SW 1271 (cell line): ENCODE data around the gene ARCN1.
"Not testable (repeated sequence)": the region's sequence is repeated elsewhere in the genome, so short reads cannot be mapped to it uniquely, and the experiment has no call there.

Experiments used
- DNase-seq, 2 experiments: peaks; one replicate each; lab custom pipeline; 2025; lab: John Stamatoyannopoulos, UW

The ARCN1 gene

DNA sequence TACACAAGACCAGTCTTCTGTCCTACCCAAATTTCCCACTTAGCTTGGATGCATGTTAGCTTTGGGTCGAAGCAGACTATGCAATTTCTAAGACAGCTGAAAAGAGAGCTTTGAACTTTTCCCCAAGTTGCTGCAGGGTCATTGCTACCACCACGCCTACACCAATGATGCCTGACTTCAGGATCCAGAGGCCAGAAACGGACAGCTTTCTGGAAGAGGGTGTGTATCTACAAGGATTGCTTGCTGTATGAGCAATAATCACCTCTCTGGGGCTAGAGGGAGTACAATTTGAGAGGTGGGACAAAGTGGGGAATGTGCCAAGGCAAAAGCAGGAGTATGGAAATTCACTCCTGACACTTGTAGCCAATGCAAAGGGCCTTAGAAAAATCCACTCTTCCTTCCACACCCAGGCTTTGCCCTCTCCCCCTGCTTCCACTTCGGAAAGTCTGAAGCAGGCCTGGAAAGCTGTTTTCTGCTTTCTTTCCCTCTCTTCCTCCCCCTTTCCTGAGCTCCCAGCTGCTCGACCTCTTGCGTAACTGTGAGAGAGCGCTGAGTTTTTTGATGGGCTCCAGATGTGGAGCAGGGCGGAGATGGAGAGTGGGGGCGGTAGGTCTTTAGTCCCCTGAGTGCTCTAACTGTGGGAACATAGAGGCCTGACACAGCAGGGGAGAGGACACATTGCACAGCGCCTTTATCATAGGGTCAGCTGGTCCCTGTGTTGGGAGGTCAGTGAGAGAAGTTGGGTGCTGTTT, 33.1 kb downstream of the ARCN1 start:
- DNase-seq, result no peak

DNA sequence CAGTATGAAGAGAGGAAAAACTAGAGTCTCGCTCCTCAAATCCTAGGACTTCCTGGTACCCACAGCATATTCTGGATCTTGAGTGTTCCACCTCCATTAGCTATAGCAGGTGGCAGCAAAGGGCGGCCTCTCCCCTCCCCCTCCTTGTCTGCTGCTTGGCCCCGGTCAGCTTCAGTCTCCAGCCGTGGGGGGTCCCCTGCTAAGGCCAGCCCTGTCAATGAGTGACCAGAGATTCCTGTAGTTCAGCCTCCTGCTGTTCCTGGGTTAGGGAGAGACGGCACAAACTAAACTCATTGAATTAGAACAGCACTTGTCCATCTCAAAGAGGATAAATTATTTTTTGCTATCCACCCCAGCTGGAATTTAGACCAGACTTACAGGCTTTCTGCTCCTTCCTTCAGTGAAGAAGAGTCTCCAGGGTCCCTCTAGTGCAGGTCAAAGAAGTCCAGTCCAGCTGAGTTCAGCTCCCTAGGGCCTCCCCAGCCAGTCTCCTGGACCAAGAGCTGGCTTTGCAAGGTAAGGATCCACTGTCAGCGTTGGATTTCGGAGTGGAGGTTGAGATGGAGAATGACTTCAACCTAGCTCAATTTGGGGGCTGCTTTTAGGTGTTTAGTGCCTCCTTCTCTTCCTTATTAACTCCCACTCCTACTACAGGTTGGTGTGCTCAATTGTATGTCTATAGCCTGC, 34.1 kb downstream of the ARCN1 start:
- DNase-seq, result no peak

DNA sequence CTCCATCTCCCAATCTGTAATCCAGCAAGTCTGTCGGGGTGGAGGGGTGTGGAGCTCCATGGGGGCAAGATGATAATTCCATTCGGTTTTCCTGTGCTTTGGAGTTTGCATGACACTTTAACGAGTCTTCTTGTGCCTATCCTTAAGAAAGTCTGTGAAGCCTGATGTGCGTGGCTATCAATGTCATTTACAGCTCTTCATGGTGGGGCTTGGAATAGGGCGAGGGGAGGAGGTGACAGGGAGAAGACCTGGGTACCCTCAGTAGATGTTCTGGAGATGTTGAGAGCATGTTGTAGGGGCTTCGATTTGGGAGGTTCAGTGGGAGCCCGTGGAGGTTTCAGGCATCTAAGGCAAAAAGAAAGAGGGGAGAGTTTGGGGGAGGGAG, 34.6 kb downstream of the ARCN1 start:
- no peak for DNase-seq

DNA sequence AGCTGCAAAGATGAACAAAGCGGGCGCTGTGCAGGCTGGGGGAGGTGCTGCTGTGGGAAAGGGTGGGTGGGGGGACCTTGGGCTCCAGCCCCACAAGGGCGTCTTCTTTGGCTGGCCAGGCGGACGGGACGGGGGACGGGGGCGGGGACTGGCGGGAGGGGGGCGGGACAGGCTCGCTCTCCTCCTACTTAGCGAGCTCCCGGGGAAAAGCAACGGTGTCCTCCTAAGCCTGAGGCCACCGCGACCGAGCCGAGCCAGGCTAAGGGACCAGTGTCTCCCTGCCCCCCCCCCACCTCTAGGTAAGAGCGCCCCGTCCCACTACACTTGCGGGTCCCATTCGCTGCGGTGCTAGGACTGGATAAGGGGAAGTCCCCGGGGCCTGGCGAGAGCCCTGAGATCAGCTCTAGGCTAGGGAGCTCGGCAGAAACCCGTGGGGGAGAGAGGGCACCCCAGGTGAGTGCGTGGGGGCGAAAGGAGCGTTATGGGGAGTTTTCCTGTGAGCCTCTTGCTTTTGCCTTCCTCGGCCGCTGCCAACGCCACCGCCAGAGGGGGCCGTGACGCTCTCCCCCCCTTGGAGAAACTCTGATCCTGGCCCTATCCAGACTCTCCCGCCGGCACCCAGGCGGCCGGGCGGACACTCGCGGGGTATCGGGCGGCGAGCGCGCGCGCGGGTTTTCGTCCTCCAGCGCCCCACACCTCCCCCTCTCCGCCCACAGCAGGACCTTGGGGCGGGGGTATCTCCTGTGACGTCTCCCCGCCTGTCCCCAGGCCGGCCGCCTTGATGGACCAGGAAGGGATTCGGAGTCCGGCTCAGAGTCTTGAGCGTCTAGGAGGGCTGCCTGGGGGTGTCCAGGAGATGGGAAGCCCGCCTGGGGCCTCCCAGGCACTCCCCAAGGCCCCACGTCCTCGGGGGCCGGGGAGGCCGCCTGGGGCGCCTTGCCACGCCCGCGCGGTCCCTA, 35.5 kb downstream of the ARCN1 start, which contains the start of gene PHLDB1:
TSS of gene PHLDB1 (plus strand) at position 215 of the 959 bp plus-strand sequence. CDS start 6,222 bp downstream, outside the sequence.
- DNase-seq, result peak; percentile 31 to 71

DNA sequence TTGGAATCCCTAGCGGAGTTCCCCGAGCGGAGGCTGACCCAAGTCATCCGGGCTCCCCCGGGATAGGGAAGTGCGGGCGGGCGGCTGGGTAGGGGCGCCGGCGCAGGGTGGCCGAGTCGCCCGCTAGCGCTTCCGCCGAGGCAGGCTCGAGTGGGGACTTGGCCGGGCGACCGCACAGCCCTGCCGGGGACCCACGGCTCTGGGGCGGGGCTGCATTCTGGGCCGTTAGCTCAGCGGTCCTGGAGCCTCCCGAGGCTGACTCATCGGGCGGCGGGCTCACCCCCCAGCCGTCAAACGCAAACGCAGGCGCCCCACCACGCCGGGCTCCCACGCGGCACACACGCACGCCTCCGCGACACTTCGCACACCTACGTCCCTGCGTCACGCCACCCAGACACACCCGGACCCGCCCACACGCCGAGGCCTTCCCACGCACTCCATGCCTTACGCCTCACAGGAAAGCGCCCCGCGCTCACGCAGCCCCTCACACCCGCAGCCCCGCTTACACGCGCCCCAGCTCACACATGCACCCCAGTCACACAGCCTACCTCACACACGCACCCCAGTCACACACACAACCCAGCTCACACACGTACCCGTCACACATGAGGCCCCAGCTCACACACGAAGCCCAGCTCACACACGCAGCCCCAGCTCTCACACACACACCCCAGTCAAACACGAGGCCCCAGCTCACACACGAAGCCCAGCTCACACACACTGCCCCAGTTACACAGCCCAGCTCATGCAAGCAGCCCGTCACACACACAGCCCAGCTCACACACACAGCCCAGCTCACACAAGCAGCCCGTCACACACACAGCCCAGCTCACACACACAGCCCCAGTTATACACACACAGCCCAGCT, 36.4 kb downstream of the ARCN1 start:
- peak; percentile 27 to 49 for DNase-seq

DNA sequence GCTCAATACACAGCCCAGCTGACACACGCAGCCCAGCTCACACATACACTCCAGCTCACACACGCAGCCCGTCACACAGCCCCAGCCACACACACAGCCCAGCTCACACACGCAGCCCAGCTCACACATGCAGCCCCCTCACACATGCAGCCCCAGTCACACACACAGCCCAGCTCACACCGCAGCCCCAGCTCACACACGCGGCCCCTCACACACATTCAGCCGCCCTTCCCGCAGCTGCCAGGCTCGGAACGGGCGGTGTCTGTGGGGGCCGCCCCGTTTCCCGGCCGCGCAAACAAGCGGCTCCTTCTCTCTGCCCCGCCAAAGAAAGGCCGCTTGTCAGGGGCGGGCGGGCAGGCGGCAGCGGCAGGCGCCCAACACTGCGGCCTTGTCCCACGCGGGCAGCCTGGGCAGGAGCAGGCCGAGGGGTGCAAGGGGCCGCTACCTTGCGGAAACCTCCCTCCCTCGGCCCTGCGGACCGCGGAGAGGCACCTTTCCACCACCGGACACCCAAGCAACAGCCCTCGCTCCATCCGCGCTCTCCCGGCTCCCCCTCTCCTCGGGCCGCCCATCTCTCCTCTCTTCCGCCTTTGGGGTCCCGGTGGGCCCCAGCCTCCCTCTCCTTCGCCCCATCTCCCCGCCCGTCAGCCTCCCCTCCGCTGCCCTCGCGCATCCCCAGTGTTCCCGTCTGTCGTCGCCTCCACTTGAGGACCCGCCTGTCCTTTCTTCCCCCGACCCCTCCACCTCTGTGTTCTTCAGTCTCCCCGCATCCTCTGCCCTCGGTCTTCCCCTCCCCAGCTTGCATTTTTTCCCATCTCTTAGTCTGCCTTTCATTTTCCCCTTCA, 37.4 kb downstream of the ARCN1 start:
- no peak for DNase-seq

DNA sequence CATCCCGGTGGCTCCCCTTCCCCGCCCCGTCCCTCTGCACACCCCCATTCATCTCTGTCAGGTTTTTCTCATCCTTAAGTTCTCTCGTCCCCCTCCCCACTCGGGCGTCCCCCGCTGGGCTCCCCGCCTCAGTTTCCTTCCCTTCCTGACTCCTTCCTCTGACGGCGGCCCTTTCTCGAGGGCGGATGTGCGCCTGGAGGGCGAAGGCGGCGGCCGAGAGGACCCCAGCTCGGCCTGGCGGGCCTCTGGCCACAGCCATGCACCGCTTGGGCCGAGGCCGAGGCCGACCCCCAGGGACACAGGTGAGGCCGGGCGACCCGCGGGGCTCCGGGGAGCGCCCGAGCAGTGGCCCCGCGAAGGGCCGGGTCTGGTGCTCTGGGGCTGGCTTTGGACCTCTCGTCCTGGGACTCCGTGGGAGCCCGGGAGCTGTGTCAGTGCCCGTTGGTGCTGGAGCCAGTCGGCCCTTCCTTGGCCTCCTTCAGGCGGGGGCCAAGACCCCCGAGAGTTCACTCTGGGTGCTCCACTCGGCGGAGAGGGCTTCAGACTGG, 38.1 kb downstream of the ARCN1 start:
- DNase-seq, result no peak

DNA sequence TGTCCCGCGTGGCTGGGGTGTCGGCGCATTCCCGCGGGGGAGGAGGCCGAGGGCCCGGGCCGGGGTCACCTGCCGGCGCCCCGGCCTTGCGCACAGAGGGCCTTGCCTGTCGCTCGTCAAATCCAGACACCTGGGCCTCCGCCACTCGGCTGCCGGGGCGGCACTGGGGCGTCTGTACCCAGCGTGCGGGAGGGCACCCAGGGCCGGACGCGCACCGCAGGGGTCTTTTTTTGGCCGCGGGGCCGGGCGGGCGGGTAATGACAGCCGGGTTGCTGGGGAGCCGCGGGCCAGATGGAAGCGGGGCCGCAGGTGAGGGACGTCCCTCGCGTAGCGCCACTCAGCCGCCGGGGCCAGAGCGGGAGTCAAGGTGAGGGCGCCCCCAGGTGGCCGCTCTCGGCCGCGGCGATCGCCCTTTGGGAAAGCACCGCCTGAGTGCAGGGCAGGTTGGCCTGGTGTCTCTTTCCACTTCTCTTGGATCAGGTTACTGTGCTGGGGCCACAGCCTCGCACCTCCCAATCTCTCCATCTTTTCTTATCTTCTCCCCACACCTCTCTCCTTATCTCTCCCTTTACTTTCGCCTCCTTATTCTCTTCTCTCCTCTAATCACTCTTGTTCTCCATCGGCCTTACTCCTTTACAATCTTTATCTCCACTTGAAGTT, 38.7 kb downstream of the ARCN1 start:
- no peak for DNase-seq

DNA sequence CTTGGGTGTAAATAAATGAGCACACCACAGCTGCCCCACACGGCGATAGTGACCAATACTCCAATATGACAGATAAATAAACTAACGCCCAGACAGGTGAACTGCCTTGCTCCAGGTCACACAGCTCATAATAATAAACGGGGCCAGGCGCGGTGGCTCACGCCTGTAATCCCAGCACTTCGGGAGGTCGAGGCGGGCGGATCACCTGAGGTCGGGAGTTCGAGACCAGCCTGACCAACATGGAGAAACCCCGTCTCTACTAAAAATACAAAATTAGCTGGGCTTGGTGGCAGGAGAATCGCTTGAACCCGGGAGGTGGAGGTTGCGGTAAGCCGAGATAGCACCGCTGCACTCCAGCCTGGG, 39.2 kb downstream of the ARCN1 start:
- not testable (repeated sequence) for DNase-seq

DNA sequence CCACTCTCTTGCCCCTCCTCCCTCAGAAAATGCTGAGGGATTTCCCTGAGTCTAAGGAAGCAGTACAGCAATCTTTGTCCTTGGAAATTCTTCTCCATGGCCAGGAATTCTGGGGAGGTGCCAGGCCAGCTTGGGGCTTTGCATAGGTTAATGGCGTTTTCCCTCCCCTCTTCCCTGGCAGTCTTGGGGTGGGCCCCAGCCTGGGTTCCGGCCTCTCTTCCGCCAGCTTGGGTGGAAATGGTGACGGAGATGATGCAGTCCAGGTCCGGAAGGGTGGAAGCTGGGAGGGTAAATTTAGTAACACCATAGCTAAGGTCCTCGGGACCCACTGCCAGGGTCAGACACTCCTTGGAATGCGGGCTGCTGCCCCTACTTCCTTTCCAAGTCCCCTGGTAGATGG, 40.2 kb downstream of the ARCN1 start:
- no peak for DNase-seq

DNA sequence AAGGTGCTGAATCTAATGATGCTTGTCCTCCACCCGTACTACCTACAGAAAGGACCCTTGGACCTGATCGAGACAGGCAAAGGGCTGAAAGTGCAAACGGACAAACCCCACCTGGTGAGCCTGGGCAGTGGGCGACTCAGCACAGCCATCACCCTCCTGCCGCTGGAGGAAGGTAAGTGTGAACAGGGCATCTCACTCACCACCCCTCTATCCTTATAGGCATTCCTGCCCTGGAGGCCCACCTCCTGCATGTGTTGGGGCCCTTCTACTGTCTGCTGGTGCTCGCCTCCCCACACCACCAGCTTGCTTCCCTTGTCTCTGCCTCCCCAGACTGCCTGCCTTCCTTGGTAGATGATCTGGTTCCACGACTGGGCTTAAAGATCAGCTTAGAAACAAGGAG, 42.3 kb downstream of the ARCN1 start:
- DNase-seq, result no peak

DNA sequence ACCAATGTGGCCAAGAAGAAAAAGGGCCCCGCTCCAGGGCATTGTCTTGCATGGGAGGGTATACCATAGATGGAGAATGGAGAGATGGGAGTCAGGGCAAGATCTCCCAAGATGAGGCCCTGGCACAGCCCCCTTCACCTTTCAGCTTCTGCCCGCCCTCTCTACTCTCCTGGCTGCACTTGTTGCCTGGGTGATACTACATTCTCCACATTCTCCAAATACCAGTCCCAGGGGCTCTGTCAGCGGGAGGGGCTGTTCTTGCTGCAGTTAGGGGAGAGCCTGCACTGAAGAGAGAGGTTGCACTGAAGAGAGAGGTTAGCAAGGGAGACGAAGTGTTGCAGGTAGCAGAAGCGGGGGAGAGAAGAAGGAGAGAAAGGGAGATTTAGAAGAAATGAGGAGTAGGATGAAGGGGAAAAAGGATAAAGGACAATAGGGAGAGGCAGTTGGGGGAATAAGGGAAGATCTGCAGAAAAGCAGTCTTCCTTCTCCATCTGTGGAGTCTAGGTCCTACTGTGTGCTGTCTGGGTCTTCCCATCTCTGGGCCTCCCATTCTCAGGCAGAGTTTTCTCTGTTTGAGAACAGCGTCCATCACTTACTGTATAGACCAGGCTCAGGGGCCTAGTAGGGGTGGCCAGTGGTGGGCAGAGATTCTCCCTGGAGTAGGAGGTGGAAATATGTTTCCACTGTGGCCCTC, 43.2 kb downstream of the ARCN1 start:
- peak in 1 of 2 experiments; percentile 30 for DNase-seq

DNA sequence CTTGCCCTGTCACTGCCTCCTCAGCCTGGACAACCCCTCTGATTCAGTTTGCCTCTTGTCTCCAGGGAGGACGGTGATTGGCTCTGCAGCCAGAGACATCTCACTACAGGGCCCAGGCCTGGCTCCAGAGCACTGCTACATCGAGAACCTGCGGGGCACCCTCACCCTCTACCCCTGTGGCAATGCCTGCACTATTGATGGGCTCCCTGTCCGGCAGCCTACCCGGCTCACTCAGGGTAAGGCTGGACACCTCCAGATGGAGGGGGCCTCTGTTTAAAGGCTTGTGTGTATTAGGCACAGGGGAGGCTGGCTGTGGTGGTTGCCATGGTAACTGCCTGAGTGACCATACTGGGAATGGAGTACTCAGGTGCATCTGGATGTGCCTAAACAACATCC, 43.8 kb downstream of the ARCN1 start:
- no peak for DNase-seq

DNA sequence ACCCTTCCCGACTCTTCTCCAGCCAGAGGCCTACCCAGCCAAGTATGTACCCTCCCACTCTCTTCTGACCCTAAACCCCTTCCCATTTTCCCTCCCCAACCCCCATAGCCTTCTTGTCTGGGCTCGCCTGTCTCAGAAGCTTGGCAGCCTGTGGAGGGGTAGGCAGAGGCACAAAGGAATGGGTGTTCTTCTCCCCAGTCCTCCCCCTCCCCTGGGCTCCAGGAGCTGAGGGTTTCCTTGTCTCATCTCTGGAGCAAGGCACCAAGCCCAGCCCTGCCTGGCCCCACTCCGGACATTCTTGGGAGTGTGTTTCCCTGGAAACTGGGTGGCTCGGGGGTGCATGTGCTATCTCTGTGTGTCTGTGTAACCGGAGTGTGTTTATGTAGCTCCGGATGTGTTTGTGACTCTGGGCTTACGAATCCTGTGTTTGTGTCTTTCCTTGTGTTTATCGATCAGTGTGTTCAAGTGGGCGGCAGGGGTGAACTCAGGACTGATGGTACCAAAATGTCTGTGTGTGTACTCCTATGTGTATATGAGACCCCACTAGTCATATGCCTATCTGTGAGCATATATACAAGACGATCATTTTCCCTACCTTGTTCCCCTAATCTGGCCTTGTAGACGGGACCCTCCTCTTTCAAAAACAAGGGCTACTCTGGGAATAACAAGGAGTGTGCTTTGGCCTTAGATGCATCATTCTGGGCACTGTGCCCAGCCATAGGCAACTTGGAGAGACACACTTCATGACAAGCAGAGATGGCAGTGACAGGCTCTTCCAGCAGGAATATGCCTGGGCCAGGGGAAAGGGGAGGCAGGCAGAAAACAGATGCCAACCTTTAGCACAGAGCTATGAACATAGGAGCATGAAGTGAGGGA, 46.1 kb downstream of the ARCN1 start:
- no peak for DNase-seq

DNA sequence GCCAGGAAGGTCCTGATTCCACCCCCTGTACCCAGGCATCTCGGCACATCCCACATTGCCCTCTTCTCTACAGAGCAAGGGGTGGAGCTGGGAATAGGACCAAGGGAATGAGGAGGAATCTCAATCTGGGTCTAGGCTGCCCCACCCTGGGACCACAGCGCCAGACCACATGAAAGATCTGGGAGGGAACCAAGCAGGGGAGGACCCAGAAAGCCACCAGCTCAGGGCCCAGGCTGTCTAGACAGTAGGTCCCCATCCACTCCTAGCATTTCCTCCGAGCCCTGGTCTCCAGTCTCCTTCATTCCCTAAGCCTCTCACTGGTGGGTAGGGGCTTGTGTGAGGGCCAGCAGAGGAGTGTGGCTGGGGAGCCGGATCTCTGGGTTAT, 46.8 kb downstream of the ARCN1 start:
- DNase-seq, result no peak

DNA sequence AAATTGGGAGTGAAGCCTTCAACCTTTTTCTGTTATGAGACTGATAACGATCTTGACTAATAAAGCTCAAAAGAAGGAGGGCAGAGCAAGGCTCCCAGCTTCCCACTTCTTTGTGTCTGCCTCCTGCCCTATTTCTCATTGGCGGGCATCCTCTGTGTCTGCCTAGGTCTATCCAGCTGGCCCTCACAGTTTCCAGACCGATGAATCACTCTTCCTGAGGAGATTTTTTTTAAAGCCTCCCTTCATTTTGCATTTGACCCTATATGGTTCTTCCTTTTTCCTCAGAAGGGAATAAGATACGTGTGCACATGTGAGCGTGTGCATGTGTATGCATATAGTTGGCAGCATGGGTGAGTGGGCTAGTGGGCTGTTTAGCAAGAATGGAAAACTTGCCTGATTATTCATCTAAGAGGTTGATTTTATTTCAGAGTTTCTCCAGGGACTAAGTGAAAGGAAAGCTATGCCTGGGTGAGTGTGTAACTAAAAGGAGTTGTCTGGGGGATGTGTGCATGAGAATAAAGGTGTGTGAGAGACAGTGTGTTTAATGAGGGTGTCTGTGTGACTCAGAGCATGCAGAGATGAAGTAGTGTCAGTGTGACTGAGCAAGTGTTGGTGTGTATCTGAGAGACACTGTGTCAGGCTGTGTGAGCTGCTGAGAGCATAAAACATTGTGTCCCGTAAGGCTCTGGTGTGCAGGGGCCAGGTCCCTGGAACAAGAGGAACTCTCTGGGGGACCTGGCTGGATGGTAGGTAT, 47.4 kb downstream of the ARCN1 start:
- peak; percentile 49 to 84 for DNase-seq

DNA sequence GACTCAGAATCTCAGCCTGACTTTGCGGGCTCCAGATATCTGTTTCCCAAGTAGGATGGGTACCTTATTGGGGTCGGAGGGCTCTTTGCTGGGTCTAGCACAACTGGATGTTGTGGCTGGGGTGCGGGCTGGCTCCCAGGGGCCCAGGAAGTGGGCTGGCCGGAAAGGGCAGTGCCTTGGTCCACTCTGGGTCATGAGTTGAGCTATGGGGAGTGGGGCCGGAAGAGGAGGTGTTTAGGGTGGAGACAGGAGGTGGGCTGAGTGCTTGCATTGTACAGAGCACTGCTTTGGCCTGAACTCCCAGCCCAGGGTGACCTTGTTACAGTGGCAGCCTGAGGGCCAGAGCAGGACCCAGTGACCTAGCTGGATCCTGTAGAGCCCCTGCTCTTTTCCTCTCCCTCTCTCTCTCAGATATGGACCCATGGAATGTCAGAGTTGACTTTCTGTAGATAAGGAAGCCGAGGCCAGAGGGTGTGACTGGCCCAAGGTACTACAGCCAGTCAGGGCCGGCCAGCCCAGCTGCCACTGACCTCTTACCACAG, 48.4 kb downstream of the ARCN1 start:
- DNase-seq, result peak; percentile 70 to 80
